H9 (cell line): ENCODE measurements around the gene MRPL16. TPM values are rescaled to one million over a fixed set of nuclear protein-coding genes. Genes with fewer than 3 reads are reported as not detected.

Experiments used
- DNase-seq: peaks from one replicate; pipeline ENCODE4 v3.0.0-alpha.2; 2017
- H2AFZ ChIP-seq: one replicate; pipeline ENCODE4 v1.6.1; 2013; ENCODE audit warnings: mild to moderate bottlenecking, low read length, control low read depth, moderate library complexity
- H2AK5ac ChIP-seq: 2 replicates; pipeline ENCODE4 v1.6.1; 2013; ENCODE audit warnings: low read length, control low read depth, mixed read lengths; ENCODE audit not compliant: insufficient read length
- H2BK120ac ChIP-seq: one replicate; pipeline ENCODE4 v1.6.1; 2013; ENCODE audit warnings: low read depth, mild to moderate bottlenecking, low read length, control low read depth, inconsistent platforms; ENCODE audit not compliant: poor library complexity, severe bottlenecking
- H2BK12ac ChIP-seq: 2 replicates; pipeline ENCODE4 v1.6.1; 2013; ENCODE audit warnings: low read length, control low read depth, mixed read lengths, low read depth; ENCODE audit not compliant: insufficient read length
- H2BK15ac ChIP-seq: 2 replicates; pipeline ENCODE4 v1.6.1; 2013; ENCODE audit warnings: low read depth, low read length, control low read depth
- H2BK20ac ChIP-seq: one replicate; pipeline ENCODE4 v1.6.1; 2013; ENCODE audit warnings: low read depth, mild to moderate bottlenecking, low read length, control low read depth, inconsistent platforms; ENCODE audit not compliant: poor library complexity, severe bottlenecking
- H2BK5ac ChIP-seq: 2 replicates; pipeline ENCODE4 v1.6.1; 2013; ENCODE audit warnings: low read length, control low read depth, mixed read lengths; ENCODE audit not compliant: insufficient read length
- H3K14ac ChIP-seq: 2 replicates; pipeline ENCODE4 v1.6.1; 2013; ENCODE audit warnings: low read length, control low read depth; ENCODE audit not compliant: insufficient read depth
- H3K18ac ChIP-seq: 2 replicates; pipeline ENCODE4 v1.6.1; 2013; ENCODE audit warnings: low read depth, mild to moderate bottlenecking, mixed read lengths, low read length, control low read depth; ENCODE audit not compliant: insufficient read length
- H3K23ac ChIP-seq: 2 replicates; pipeline ENCODE4 v1.6.1; 2013; ENCODE audit warnings: low read length, control low read depth, mixed read lengths, low read depth; ENCODE audit not compliant: insufficient read length
- H3K23me2 ChIP-seq: 2 replicates; pipeline ENCODE4 v1.6.1; 2013; ENCODE audit warnings: low read depth, mild to moderate bottlenecking, mixed read lengths, low read length, control low read depth; ENCODE audit not compliant: insufficient read length, poor library complexity, severe bottlenecking
- H3K27ac ChIP-seq: 2 replicates; pipeline ENCODE4 v1.5.1; 2013; ENCODE audit warnings: low read length, control low read depth, mixed read lengths, low read depth; ENCODE audit not compliant: insufficient read length
- H3K27me3 ChIP-seq: 2 replicates; pipeline ENCODE4 v1.6.1; 2013; ENCODE audit warnings: low read length, control low read depth, inconsistent platforms; ENCODE audit not compliant: insufficient read depth
- H3K4ac ChIP-seq: 2 replicates; pipeline ENCODE4 v1.6.1; 2013; ENCODE audit warnings: low read depth, mild to moderate bottlenecking, control low read depth, inconsistent platforms, low read length, moderate library complexity
- H3K4me1 ChIP-seq: 2 replicates; pipeline ENCODE4 v1.6.1; 2013; ENCODE audit warnings: low read length, control low read depth, inconsistent platforms; ENCODE audit not compliant: insufficient read depth
- H3K4me2 ChIP-seq: 2 replicates; pipeline ENCODE4 v1.6.1; 2013; ENCODE audit warnings: low read length, control low read depth, mixed read lengths; ENCODE audit not compliant: insufficient read length, insufficient read depth
- H3K56ac ChIP-seq: 2 replicates; pipeline ENCODE4 v1.6.1; 2013; ENCODE audit warnings: low read depth, mild to moderate bottlenecking, mixed read lengths, low read length, control low read depth; ENCODE audit not compliant: insufficient read length
- H3K79me1 ChIP-seq: 2 replicates; pipeline ENCODE4 v1.6.1; 2013; ENCODE audit warnings: low read depth, mild to moderate bottlenecking, moderate library complexity, low read length, control low read depth, inconsistent platforms; ENCODE audit not compliant: insufficient read depth, poor library complexity, severe bottlenecking
- H3K79me2 ChIP-seq: 2 replicates; pipeline ENCODE4 v1.6.1; 2013; ENCODE audit warnings: low read length, control low read depth, inconsistent platforms; ENCODE audit not compliant: insufficient read depth
- H3K9ac ChIP-seq: 2 replicates; pipeline ENCODE4 v1.6.1; 2013; ENCODE audit warnings: low read length, control low read depth, mixed read lengths; ENCODE audit not compliant: insufficient read length; ENCODE audit errors: extremely low read depth
- H3K9me3 ChIP-seq: one replicate; pipeline ENCODE4 v1.6.1; 2013; ENCODE audit warnings: low read depth, low read length, inconsistent platforms; ENCODE audit not compliant: control insufficient read depth
- H3T11ph ChIP-seq: one replicate; pipeline ENCODE4 v1.6.1; 2013; ENCODE audit warnings: mild to moderate bottlenecking, low read length, control low read depth, inconsistent platforms
- H4K20me1 ChIP-seq: one replicate; pipeline ENCODE4 v1.6.1; 2013; ENCODE audit not compliant: control insufficient read depth, insufficient read length, insufficient read depth
- H4K5ac ChIP-seq: 2 replicates; pipeline ENCODE4 v1.6.1; 2013; ENCODE audit warnings: low read depth, mild to moderate bottlenecking, mixed read lengths, low read length, control low read depth; ENCODE audit not compliant: insufficient read length
- H4K8ac ChIP-seq: replicated peaks from 2 replicates; pipeline ENCODE4 v1.6.1; 2013; ENCODE audit warnings: low read length, control low read depth, mixed read lengths, low read depth; ENCODE audit not compliant: insufficient read length
- H4K91ac ChIP-seq: 2 replicates; pipeline ENCODE4 v1.6.1; 2013; ENCODE audit warnings: low read depth, mild to moderate bottlenecking, moderate library complexity, mixed read lengths, low read length, control low read depth; ENCODE audit not compliant: insufficient read length
- H3K27ac Mint-ChIP-seq, 3 experiments: 2 replicates in 2 of 3; 3 replicates in 1 of 3; pipeline ENCODE4 v1.8.0; 2020 to 2021; ENCODE audit warnings: mixed read lengths in 3 of 3, mild to moderate bottlenecking in 1 of 3, moderate library complexity in 1 of 3
- H3K27me3 Mint-ChIP-seq: 2 replicates; pipeline ENCODE4 v1.8.0; 2021; ENCODE audit warnings: low read depth, mild to moderate bottlenecking, moderate library complexity, mixed read lengths
- H3K36me3 Mint-ChIP-seq, 3 experiments: 2 replicates in 2 of 3; 3 replicates in 1 of 3; pipeline ENCODE4 v1.8.0; 2020 to 2021; ENCODE audit warnings: low read depth in 3 of 3, mixed read lengths in 3 of 3; ENCODE audit not compliant: insufficient read depth in 1 of 3
- H3K4me1 Mint-ChIP-seq, 2 experiments: 2 replicates each; pipeline ENCODE4 v1.8.0; 2020; ENCODE audit warnings: mixed read lengths in 2 of 2
- H3K4me3 Mint-ChIP-seq, 2 experiments: 2 replicates in 1 of 2; 3 replicates in 1 of 2; pipeline ENCODE4 v1.8.0; 2020 to 2021; ENCODE audit warnings: mild to moderate bottlenecking in 2 of 2, mixed read lengths in 2 of 2, moderate library complexity in 1 of 2
- H3K9me3 Mint-ChIP-seq, 2 experiments: 2 replicates in 1 of 2; 3 replicates in 1 of 2; pipeline ENCODE4 v1.8.0; 2020; ENCODE audit warnings: mild to moderate bottlenecking in 2 of 2, mixed read lengths in 2 of 2, moderate library complexity in 1 of 2
- CTCF ChIP-seq: fragments of 200-600 bp; sonication (generic); conservative IDR thresholded peaks from 3 replicates; pipeline ENCODE4 v1.8.0; 2021; ENCODE audit warnings: antibody characterized with exemption, mild to moderate bottlenecking
- WGBS: extraction: QIAGEN DNeasy Blood & Tissue Kit; methylation state at CpG from one replicate; pipeline ENCODE4 v1.1.7; 2013; ENCODE audit warnings: missing lambda C conversion rate, low lambda C conversion rate, mixed read lengths; ENCODE audit not compliant: insufficient read length; ENCODE audit errors: extremely low coverage; 5-methylcytosine and 5-hydroxymethylcytosine counted together
- total RNA-seq: library from RNA; stranded (reverse); gene quantifications from 2 replicates; pipeline ENCODE4 v1.2.1, GENCODE V29; 2021

The MRPL16 gene
- total RNA-seq, 1 experiment from 2014 or later: 87.1 TPM

GRCh38 chr11:59815754-59816153 lies 5.2 kb upstream of the MRPL16 start:
- no peaks in the 10 kb centered on the region for H3K79me1 ChIP-seq
- no peak overlapping the region for H2BK5ac ChIP-seq
- Mint-ChIP-seq H3K9me3 (no peaks in the 10 kb centered on the region), H3K4me1 (peaks cover 70% of the 10 kb centered on the region in 2 experiments), H3K27ac (peak overlapping the region in 2 of 3 experiments; percentile 91 to 96; a peak in 6 of 7 replicates), H3K4me3 (peak overlapping the region; percentile 56 to 76), H3K27me3 (no peaks in the 10 kb centered on the region), H3K36me3 (peaks cover 0 to 6% (median 0%) of the 10 kb centered on the region in 3 experiments; a peak in 2 of 7 replicates)
- H4K8ac ChIP-seq: no peak overlapping the region
- H2BK15ac ChIP-seq: no peak overlapping the region
- H3K4ac ChIP-seq: no peak overlapping the region
- no CpG with 5 or more reads among the region's 1 CpG for WGBS
- no peaks in the 10 kb centered on the region for H3K23me2 ChIP-seq
- peak overlapping the region; percentile 72 for H3T11ph ChIP-seq
- H4K91ac ChIP-seq: no peak overlapping the region
- peak overlapping the region; percentile 48 for H3K9ac ChIP-seq
- peak overlapping the region; percentile 94 for H3K27ac ChIP-seq
- H2AFZ ChIP-seq: no peak overlapping the region
- no peak overlapping the region for H3K23ac ChIP-seq
- H3K56ac ChIP-seq: no peak overlapping the region
- H3K14ac ChIP-seq: peak overlapping the region; percentile 78; the same call in 1 of the 2 replicates
- no peak overlapping the region for H2BK20ac ChIP-seq
- no peak for TF ChIP-seq CTCF
- no peak overlapping the region for H3K18ac ChIP-seq
- no peaks in the 10 kb centered on the region for H4K20me1 ChIP-seq
- H3K79me2 ChIP-seq: no peaks in the 10 kb centered on the region
- no peaks in the 10 kb centered on the region for H3K27me3 ChIP-seq
- H2AK5ac ChIP-seq: no peak overlapping the region
- peaks cover 4% of the 10 kb centered on the region; the same call in 1 of the 2 replicates for H3K4me1 ChIP-seq
- H2BK12ac ChIP-seq: no peak overlapping the region
- no peak for DNase-seq
- H3K9me3 ChIP-seq: no peaks in the 10 kb centered on the region
- no peak overlapping the region for H2BK120ac ChIP-seq
- H4K5ac ChIP-seq: no peak overlapping the region
- H3K4me2 ChIP-seq: peak overlapping the region; percentile 73
